Liver (tissue), 9 donors: ENCODE data around the gene ACVR2B. TPM values are rescaled to one million over a fixed set of nuclear protein-coding genes. Genes with fewer than 3 reads are reported as not detected.

Experiments
- DNase-seq: peaks from one replicate; pipeline ENCODE4 v3.0.0-alpha.2; 2017; ENCODE audit warnings: low spot score
- H3K27ac ChIP-seq, 2 donors: one replicate each; pipeline ENCODE4 v1.7.0; 2013; ENCODE audit warnings: inconsistent platforms in 2 of 2, low read length in 2 of 2, control low read depth in 1 of 2, low read depth in 1 of 2, mild to moderate bottlenecking in 1 of 2
- H3K27me3 ChIP-seq, 4 donors: one replicate each; pipeline versions ENCODE4 v1.6.1 to v1.7.0; 2013; ENCODE audit warnings: low read length in 3 of 4, inconsistent platforms in 1 of 4, mild to moderate bottlenecking in 1 of 4, moderate library complexity in 1 of 4; ENCODE audit not compliant: control insufficient read depth in 4 of 4, insufficient read depth in 4 of 4
- H3K36me3 ChIP-seq, 4 donors: one replicate each; pipeline versions ENCODE4 v1.6.1 to v1.7.0; 2013; ENCODE audit warnings: low read length in 3 of 4, mild to moderate bottlenecking in 3 of 4, low read depth in 1 of 4, moderate library complexity in 1 of 4; ENCODE audit not compliant: control insufficient read depth in 4 of 4, insufficient read depth in 3 of 4
- H3K4me1 ChIP-seq, 4 donors: one replicate each; pipeline versions ENCODE4 v1.6.1 to v1.7.0; 2013; ENCODE audit warnings: low read length in 3 of 4, mild to moderate bottlenecking in 3 of 4, moderate library complexity in 1 of 4; ENCODE audit not compliant: control insufficient read depth in 4 of 4, insufficient read depth in 4 of 4
- H3K4me3 ChIP-seq, 3 donors: one replicate each; pipeline versions ENCODE4 v1.6.1 to v1.7.0; 2013; ENCODE audit warnings: low read length in 3 of 3, control low read depth in 1 of 3, low read depth in 1 of 3, mild to moderate bottlenecking in 1 of 3
- H3K9ac ChIP-seq, 2 donors: one replicate each; pipeline ENCODE4 v1.7.0; 2013; ENCODE audit warnings: low read length in 2 of 2, mild to moderate bottlenecking in 2 of 2, moderate library complexity in 2 of 2, control low read depth in 1 of 2, low read depth in 1 of 2
- H3K9me3 ChIP-seq, 4 donors: one replicate each; pipeline versions ENCODE4 v1.6.1 to v1.7.0; 2013; ENCODE audit warnings: low read length in 3 of 4; ENCODE audit not compliant: control insufficient read depth in 4 of 4
- ATF3 ChIP-seq: IDR thresholded peaks from 2 replicates; pipeline ENCODE4 v1.6.1; 2016; ENCODE audit warnings: antibody characterized with exemption
- CTCF ChIP-seq: fragments of 150-350 bp; IDR thresholded peaks from 2 replicates; pipeline ENCODE4 v1.5.1; 2017; ENCODE audit warnings: improper control_type of control experiment, low read depth, low read length; ENCODE audit not compliant: missing input control
- FOXA2 ChIP-seq: IDR thresholded peaks from 2 replicates; pipeline ENCODE4 v1.6.1; 2016; ENCODE audit warnings: antibody characterized with exemption
- GABPA ChIP-seq, 2 donors: IDR thresholded peaks in 1 of 2; conservative IDR thresholded peaks in 1 of 2; 2 replicates each; pipeline ENCODE4 v1.6.1; 2016; ENCODE audit warnings: antibody characterized with exemption in 2 of 2, mild to moderate bottlenecking in 1 of 2, moderate library complexity in 1 of 2
- HNF4G ChIP-seq: IDR thresholded peaks from 2 replicates; pipeline ENCODE4 v1.6.1; 2016; ENCODE audit warnings: antibody characterized with exemption
- JUND ChIP-seq, 2 donors: IDR thresholded peaks; 2 replicates each; pipeline ENCODE4 v1.6.1; 2016; ENCODE audit warnings: antibody characterized with exemption in 2 of 2
- NR2F2 ChIP-seq: IDR thresholded peaks from 2 replicates; pipeline ENCODE4 v1.6.1; 2016; ENCODE audit warnings: antibody characterized with exemption
- RAD21 ChIP-seq, 2 donors: IDR thresholded peaks; 2 replicates each; pipeline ENCODE4 v1.6.1; 2016; ENCODE audit warnings: antibody characterized with exemption in 2 of 2, mild to moderate bottlenecking in 2 of 2
- SP1 ChIP-seq: IDR thresholded peaks from 2 replicates; pipeline ENCODE4 v1.6.1; 2018; ENCODE audit warnings: antibody characterized with exemption, mild to moderate bottlenecking
- YY1 ChIP-seq: IDR thresholded peaks from 2 replicates; pipeline ENCODE4 v1.6.1; 2016; ENCODE audit warnings: antibody characterized with exemption, mild to moderate bottlenecking
- ZBTB33 ChIP-seq: IDR thresholded peaks from 2 replicates; pipeline ENCODE4 v1.6.1; 2016; ENCODE audit warnings: antibody characterized with exemption
- WGBS: extraction: QIAGEN DNeasy Blood & Tissue Kit; methylation state at CpG from one replicate; pipeline ENCODE4 v1.1.7; 2013; 5-methylcytosine and 5-hydroxymethylcytosine counted together
- polyA plus RNA-seq, 2 donors: library from polyadenylated mRNA; stranded (reverse) in 1 of 2; unstranded in 1 of 2; fragments of 200-250 nt in 1 of 2; fragments of >200 nt in 1 of 2; fragmentation: Nextera tagmentation in 1 of 2; extraction: Ambion mirVana in 1 of 2; gene quantifications; one replicate each; pipeline versions ENCODE4 v1.2.1 to v1.2.3, GENCODE V29; 2013 to 2015
- total RNA-seq, 2 donors: library from RNA; depleted of rRNA; stranded (reverse); fragments of >200 nt; gene quantifications; one replicate each; pipeline ENCODE4 v1.2.3, GENCODE V29; 2014
- TF ChIP-seq, protein P1 (sequence below): IDR thresholded peaks from 2 replicates; pipeline ENCODE4 v1.6.1; 2016; ENCODE audit warnings: antibody characterized with exemption, mild to moderate bottlenecking
- donor health status: healthy.
- donor health status: healthy.
- donor health status: healthy.
- donor health status: healthy.
- donor health status: healthy.

The ACVR2B gene
- total RNA-seq (1 to 10 TPM; 7.3 to 7.4 TPM), polyA plus RNA-seq (1 to 10 TPM; 1.2 to 2.1 TPM)

DNA sequence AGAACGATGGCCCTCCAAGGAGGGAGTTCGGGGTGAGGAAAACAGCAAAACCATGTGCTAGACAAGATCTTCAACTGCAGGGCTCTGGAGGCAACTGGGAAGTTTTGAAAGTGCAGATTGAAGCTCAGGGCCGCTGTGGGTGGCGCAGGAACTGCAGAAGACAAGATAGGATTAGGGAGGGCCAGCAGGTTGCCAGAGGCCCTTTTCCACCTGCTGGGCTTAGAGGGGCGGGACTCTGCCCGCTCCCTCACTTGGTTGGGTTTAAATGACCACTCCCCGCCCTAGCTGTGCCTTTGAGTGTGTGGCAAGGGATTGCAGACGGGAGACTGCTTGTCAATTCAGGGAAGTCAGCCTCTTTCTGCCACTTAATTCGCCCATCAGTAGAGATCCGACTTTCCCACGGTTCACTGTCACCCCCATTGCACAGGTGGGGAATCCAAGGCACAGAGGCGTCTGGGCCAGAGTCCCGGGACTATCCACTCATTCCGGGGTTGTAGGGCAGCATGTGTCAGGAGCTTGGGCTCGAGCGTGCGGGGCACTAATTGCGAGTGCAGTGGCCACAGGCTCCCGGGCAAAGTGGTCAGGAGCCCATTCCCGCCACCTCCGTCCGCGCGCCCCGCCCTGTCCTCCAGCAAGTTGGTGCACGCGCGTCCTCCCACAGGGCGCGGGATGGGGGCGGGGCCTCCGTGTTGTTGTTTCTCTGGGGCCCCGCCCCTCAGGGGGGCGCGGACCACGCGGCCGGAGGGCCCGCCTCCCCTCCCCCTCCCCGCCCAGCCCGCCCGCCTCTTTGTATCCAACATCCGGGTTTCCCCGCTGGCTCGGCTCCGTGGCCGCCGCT, at the start of gene ACVR2B:
TSS of gene ACVR2B (plus strand) at position 816 of the 838 bp plus-strand sequence. CDS start 433 bp downstream, outside the sequence.
- peak; percentile 7 for TF ChIP-seq SP1
- no peak for TF ChIP-seq HNF4G
- Histone ChIP-seq H3K4me3 (peak within 1 kb of the TSS; percentile 56 to 90 (median 63)), H3K9ac (peak within 1 kb of the TSS; percentile 27 to 69), H3K9me3 (no peaks in the 10 kb centered on the region), H3K27ac (peak within 1 kb of the TSS; percentile 80 to 91), H3K4me1 (peaks cover 5 to 27% (median 16%) of the 10 kb centered on the region in 4 donors), H3K36me3 (no peaks in the 10 kb centered on the region), H3K27me3 (no peaks in the 10 kb centered on the region)
- DNase-seq: peak; percentile 86
- 9% methylated on average over 48 of the region's 48 CpGs for WGBS

- Histone ChIP-seq H3K27me3 (no peaks in the 10 kb centered on the region), H3K27ac (no peak overlapping the region), H3K4me1 (no peaks in the 10 kb centered on the region), H3K4me3 (no peak overlapping the region), H3K9ac (no peak overlapping the region), H3K36me3 (peaks cover 4 to 53% (median 47%) of the 10 kb centered on the region in 4 donors), H3K9me3 (no peaks in the 10 kb centered on the region)
- WGBS: 81% methylated on average over 5 of the region's 5 CpGs
- DNase-seq: no peak
- TF ChIP-seq ZBTB33: no peak
- TF ChIP-seq GABPA (IDR thresholded peaks at IDR 0.05 in 1 of 2, conservative IDR thresholded peaks at IDR 0.05 in 1 of 2): no peak
- no peak for TF ChIP-seq YY1
- TF ChIP-seq ATF3: no peak
- no peak for TF ChIP-seq JUND (IDR thresholded peaks at IDR 0.05)
- no peak for TF ChIP-seq FOXA2
- TF ChIP-seq SP1: no peak
- no peak for TF ChIP-seq CTCF
- no peak for TF ChIP-seq HNF4G
- no peak for TF ChIP-seq NR2F2
- TF ChIP-seq RAD21 (IDR thresholded peaks at IDR 0.05): no peak
- TF ChIP-seq, protein P1, sequence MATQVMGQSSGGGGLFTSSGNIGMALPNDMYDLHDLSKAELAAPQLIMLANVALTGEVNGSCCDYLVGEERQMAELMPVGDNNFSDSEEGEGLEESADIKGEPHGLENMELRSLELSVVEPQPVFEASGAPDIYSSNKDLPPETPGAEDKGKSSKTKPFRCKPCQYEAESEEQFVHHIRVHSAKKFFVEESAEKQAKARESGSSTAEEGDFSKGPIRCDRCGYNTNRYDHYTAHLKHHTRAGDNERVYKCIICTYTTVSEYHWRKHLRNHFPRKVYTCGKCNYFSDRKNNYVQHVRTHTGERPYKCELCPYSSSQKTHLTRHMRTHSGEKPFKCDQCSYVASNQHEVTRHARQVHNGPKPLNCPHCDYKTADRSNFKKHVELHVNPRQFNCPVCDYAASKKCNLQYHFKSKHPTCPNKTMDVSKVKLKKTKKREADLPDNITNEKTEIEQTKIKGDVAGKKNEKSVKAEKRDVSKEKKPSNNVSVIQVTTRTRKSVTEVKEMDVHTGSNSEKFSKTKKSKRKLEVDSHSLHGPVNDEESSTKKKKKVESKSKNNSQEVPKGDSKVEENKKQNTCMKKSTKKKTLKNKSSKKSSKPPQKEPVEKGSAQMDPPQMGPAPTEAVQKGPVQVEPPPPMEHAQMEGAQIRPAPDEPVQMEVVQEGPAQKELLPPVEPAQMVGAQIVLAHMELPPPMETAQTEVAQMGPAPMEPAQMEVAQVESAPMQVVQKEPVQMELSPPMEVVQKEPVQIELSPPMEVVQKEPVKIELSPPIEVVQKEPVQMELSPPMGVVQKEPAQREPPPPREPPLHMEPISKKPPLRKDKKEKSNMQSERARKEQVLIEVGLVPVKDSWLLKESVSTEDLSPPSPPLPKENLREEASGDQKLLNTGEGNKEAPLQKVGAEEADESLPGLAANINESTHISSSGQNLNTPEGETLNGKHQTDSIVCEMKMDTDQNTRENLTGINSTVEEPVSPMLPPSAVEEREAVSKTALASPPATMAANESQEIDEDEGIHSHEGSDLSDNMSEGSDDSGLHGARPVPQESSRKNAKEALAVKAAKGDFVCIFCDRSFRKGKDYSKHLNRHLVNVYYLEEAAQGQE: no peak
Observed at GRCh38 chr3:38404286-38404685, 49.4 kb upstream of the ACVR2B start.
